ENCODE measurements around the gene ZC3H14. TPM values are rescaled to one million over a fixed set of nuclear protein-coding genes. Genes with fewer than 3 reads are reported as not detected.

The ZC3H14 gene
- total RNA-seq, 1 experiment from 2014 or later = 66.2 TPM

DNA sequence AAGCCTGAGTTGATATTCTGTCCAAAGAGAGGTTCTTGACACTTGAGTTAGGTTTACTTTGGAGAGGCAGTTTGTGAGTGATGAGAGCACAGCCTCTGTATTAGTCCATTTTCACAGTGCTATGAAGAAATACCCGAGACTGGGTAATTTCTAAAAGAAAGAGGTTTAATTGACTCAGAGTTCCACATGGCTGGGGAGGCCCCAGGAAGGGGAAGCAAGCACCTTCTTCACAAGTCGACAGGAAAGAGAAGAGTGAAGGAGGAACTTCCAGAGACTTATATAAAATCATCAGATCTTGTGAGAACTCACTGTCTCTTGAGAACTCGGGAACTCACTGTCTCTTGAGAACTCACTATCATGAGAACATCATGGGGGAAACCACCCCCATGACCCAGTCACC lies 5.4 kb downstream of the ZC3H14 start:
- ChIA-PET RAD21 (ENCODE audit: low non-redundant PET in 1 of 2, low total read pairs in 2 of 2, uncharacterized antibody in 2 of 2, unreplicated experiment in 2 of 2) (no interaction called here), CTCF (no interaction called here), POLR2A (no interaction called here)
- H3K27me3 ChIP-seq (ENCODE audit: insufficient read depth, low read length) = no peaks in the 10 kb centered on the region
- no peak overlapping the region for H3K27ac ChIP-seq (ENCODE audit: low read depth, low read length)
- ATAC-seq (no peak), DNase-seq (ENCODE audit: low read depth, low spot score) (no peak)
- H3K79me2 ChIP-seq (ENCODE audit: insufficient read depth, low read length) = peaks cover 68% of the 10 kb centered on the region
- no peak overlapping the region for H3K4me3 ChIP-seq (replicated peaks in 1 of 2; ENCODE audit: low read depth in 1 of 2, low read length in 2 of 2)
- intact Hi-C loops (cut with micrococcal nuclease) = no loop called here
- no peaks in the 10 kb centered on the region for H3K9me3 ChIP-seq (ENCODE audit: control insufficient read depth in 1 of 2, insufficient read depth in 1 of 2, low read depth in 1 of 2, low read length in 2 of 2)
- H3K36me3 ChIP-seq (ENCODE audit: control insufficient read depth in 1 of 2, insufficient read depth in 2 of 2, low read length in 2 of 2) = peaks cover 32 to 50% of the 10 kb centered on the region in 2 experiments
- H2AFZ ChIP-seq (ENCODE audit: low read depth, low read length, poor library complexity, severe bottlenecking) = no peak overlapping the region
- no peak for TF ChIP-seq EZH2phosphoT487 (IDR thresholded peaks at IDR 0.05; ENCODE audit: borderline replicate concordance)
- no peak overlapping the region for H3K4me2 ChIP-seq (ENCODE audit: low read length)
- H4K20me1 ChIP-seq (ENCODE audit: insufficient read depth) = no peaks in the 10 kb centered on the region
- no TSS peak for BruUV-seq (replicated peaks)
- H3K9me2 ChIP-seq (ENCODE audit: insufficient read depth) = no peaks in the 10 kb centered on the region
- peaks cover 3 to 6% of the 10 kb centered on the region in 2 experiments; a peak in 1 of 4 replicates for H3K4me1 ChIP-seq (ENCODE audit: control insufficient read depth in 1 of 2, insufficient read depth in 2 of 2, low read length in 2 of 2)
- H3K9ac ChIP-seq (ENCODE audit: low read length) = no peak overlapping the region

- peaks cover 46 to 78% of the 10 kb centered on the region in 2 experiments for H3K36me3 ChIP-seq (ENCODE audit: control insufficient read depth in 1 of 2, insufficient read depth in 2 of 2, low read length in 2 of 2)
- no peak for DNase-seq (ENCODE audit: low read depth, low spot score)
- RAD21 ChIA-PET (ENCODE audit: low non-redundant PET in 1 of 2, low total read pairs in 2 of 2, uncharacterized antibody in 2 of 2, unreplicated experiment in 2 of 2) = no interaction called here
- CTCF ChIA-PET = no interaction called here
- no peak overlapping the region for H2AFZ ChIP-seq (ENCODE audit: low read depth, low read length, poor library complexity, severe bottlenecking)
- H3K9ac ChIP-seq (ENCODE audit: low read length) = no peak overlapping the region
- H3K4me3 ChIP-seq (replicated peaks in 1 of 2; ENCODE audit: low read depth in 1 of 2, low read length in 2 of 2) = no peak overlapping the region
- H3K79me2 ChIP-seq (ENCODE audit: insufficient read depth, low read length) = peaks cover 31% of the 10 kb centered on the region
- H3K9me2 ChIP-seq (ENCODE audit: insufficient read depth) = no peaks in the 10 kb centered on the region
- no peak for ATAC-seq
- H3K27me3 ChIP-seq (ENCODE audit: insufficient read depth, low read length) = no peaks in the 10 kb centered on the region
- POLR2A ChIA-PET = no interaction called here
- no peaks in the 10 kb centered on the region for H4K20me1 ChIP-seq (ENCODE audit: insufficient read depth)
- H3K4me2 ChIP-seq (ENCODE audit: low read length) = no peak overlapping the region
- intact Hi-C loops (cut with micrococcal nuclease) = no loop called here
- no TSS peak for BruUV-seq (replicated peaks)
- H3K27ac ChIP-seq (ENCODE audit: low read depth, low read length) = no peak overlapping the region
- H3K4me1 ChIP-seq (ENCODE audit: control insufficient read depth in 1 of 2, insufficient read depth in 2 of 2, low read length in 2 of 2) = no peaks in the 10 kb centered on the region
- no peaks in the 10 kb centered on the region for H3K9me3 ChIP-seq (ENCODE audit: control insufficient read depth in 1 of 2, insufficient read depth in 1 of 2, low read depth in 1 of 2, low read length in 2 of 2)
- TF ChIP-seq POLR2A (IDR thresholded peaks at IDR 0.05; ENCODE audit: borderline replicate concordance, extremely low read depth, insufficient read depth, insufficient read length) (no peak), SP1 (IDR thresholded peaks at IDR 0.05; ENCODE audit: low read depth) (no peak), RAD21 (IDR thresholded peaks at IDR 0.05; ENCODE audit: low read depth) (no peak), SIN3A (IDR thresholded peaks at IDR 0.05; ENCODE audit: low read depth) (no peak), POLR2AphosphoS5 (IDR thresholded peaks at IDR 0.05; ENCODE audit: low read depth, low read length) (no peak), FOSL1 (IDR thresholded peaks at IDR 0.05; ENCODE audit: low read depth) (no peak), CEBPB (IDR thresholded peaks at IDR 0.05; ENCODE audit: low read depth) (no peak), CTCF (IDR thresholded peaks at IDR 0.05 in 2 of 3, conservative IDR thresholded peaks at IDR 0.05 in 1 of 3; ENCODE audit: borderline replicate concordance in 1 of 3, insufficient read depth in 1 of 3, low read depth in 2 of 3, low read length in 2 of 3) (no peak), ZBTB33 (IDR thresholded peaks at IDR 0.05; ENCODE audit: extremely low read depth, insufficient replicate concordance, low read length) (no peak), EZH2 (IDR thresholded peaks at IDR 0.05) (no peak), CBX3 (IDR thresholded peaks at IDR 0.05; ENCODE audit: low read depth) (no peak)
- TF ChIP-seq, protein P1, sequence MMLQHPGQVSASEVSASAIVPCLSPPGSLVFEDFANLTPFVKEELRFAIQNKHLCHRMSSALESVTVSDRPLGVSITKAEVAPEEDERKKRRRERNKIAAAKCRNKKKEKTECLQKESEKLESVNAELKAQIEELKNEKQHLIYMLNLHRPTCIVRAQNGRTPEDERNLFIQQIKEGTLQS (IDR thresholded peaks at IDR 0.05) = no peak
- TF ChIP-seq, protein P2, sequence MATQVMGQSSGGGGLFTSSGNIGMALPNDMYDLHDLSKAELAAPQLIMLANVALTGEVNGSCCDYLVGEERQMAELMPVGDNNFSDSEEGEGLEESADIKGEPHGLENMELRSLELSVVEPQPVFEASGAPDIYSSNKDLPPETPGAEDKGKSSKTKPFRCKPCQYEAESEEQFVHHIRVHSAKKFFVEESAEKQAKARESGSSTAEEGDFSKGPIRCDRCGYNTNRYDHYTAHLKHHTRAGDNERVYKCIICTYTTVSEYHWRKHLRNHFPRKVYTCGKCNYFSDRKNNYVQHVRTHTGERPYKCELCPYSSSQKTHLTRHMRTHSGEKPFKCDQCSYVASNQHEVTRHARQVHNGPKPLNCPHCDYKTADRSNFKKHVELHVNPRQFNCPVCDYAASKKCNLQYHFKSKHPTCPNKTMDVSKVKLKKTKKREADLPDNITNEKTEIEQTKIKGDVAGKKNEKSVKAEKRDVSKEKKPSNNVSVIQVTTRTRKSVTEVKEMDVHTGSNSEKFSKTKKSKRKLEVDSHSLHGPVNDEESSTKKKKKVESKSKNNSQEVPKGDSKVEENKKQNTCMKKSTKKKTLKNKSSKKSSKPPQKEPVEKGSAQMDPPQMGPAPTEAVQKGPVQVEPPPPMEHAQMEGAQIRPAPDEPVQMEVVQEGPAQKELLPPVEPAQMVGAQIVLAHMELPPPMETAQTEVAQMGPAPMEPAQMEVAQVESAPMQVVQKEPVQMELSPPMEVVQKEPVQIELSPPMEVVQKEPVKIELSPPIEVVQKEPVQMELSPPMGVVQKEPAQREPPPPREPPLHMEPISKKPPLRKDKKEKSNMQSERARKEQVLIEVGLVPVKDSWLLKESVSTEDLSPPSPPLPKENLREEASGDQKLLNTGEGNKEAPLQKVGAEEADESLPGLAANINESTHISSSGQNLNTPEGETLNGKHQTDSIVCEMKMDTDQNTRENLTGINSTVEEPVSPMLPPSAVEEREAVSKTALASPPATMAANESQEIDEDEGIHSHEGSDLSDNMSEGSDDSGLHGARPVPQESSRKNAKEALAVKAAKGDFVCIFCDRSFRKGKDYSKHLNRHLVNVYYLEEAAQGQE (IDR thresholded peaks at IDR 0.05; ENCODE audit: low read depth) = no peak
Observed at GRCh38 chr14:88572117-88572516, 9.3 kb downstream of the ZC3H14 start.
